ENCODE data around the gene NCR3LG1.

Gene NCR3LG1

GRCh38 chr11:17375547-17375946, 23.9 kb downstream of the NCR3LG1 start:
- no peak for DNase-seq

GRCh38 chr11:17376493-17376892, 24.9 kb downstream of the NCR3LG1 start:
- no peak for DNase-seq

GRCh38 chr11:17378655-17379054, 27.1 kb downstream of the NCR3LG1 start:
- no peak for DNase-seq

- DNase-seq, result no peak
Observed at GRCh38 chr11:17379383-17380180, 28.0 kb downstream of the NCR3LG1 start.

GRCh38 chr11:17381156-17381555, 29.6 kb downstream of the NCR3LG1 start:
- no peak for DNase-seq

GRCh38 chr11:17382046-17382728, 30.6 kb downstream of the NCR3LG1 start:
- DNase-seq, result no peak

GRCh38 chr11:17383461-17383860, 31.9 kb downstream of the NCR3LG1 start:
- no peak for DNase-seq

GRCh38 chr11:17384002-17384511, 32.5 kb downstream of the NCR3LG1 start:
- DNase-seq, result peak; percentile 83 to 85

- DNase-seq, result no peak
Observed at GRCh38 chr11:17385492-17385891, 33.9 kb downstream of the NCR3LG1 start.

- no peak for DNase-seq
Observed at GRCh38 chr11:17385926-17386325, 34.3 kb downstream of the NCR3LG1 start.

- DNase-seq, result peak; percentile 43 to 66
Observed at GRCh38 chr11:17386331-17387084, 34.9 kb downstream of the NCR3LG1 start.

- DNase-seq, result no peak
Observed at GRCh38 chr11:17387254-17387653, 35.7 kb downstream of the NCR3LG1 start.

- no peak for DNase-seq
Observed at GRCh38 chr11:17387811-17388210, 36.2 kb downstream of the NCR3LG1 start.

- no peak for DNase-seq
Observed at GRCh38 chr11:17388609-17389210, 37.1 kb downstream of the NCR3LG1 start, which contains the start of gene KCNJ11. Gene KCNJ11 (minus strand): TSS chr11:17388659. CDS start chr11:17388091, 568 bp downstream.

- peak; percentile 83 to 87 for DNase-seq
Observed at GRCh38 chr11:17389211-17389956, 37.8 kb downstream of the NCR3LG1 start.

- no peak for DNase-seq
Observed at GRCh38 chr11:17389957-17390649, 38.5 kb downstream of the NCR3LG1 start.

- no peak for DNase-seq
Observed at GRCh38 chr11:17391493-17392355, 40.1 kb downstream of the NCR3LG1 start.

- no peak for DNase-seq
Observed at GRCh38 chr11:17392872-17393271, 41.3 kb downstream of the NCR3LG1 start.

GRCh38 chr11:17393472-17393871, 41.9 kb downstream of the NCR3LG1 start:
- DNase-seq, result no peak

GRCh38 chr11:17394743-17395390, 43.3 kb downstream of the NCR3LG1 start:
- no peak for DNase-seq
